ENCODE measurements around the gene LENG9. TPM values are rescaled to one million over a fixed set of nuclear protein-coding genes. Genes with fewer than 3 reads are reported as not detected.

LENG9 gene
- total RNA-seq, 2 experiments from 2014 or later, result 1.8 to 6.0 TPM

- H3K27ac ChIP-seq (ENCODE audit: low read depth, low read length, poor library complexity, severe bottlenecking), result no peak overlapping the region
- no peaks in the 10 kb centered on the region; the same call in 1 of the 2 replicates for H4K20me1 ChIP-seq (ENCODE audit: insufficient read depth, low read length)
- no peaks in the 10 kb centered on the region for H3K9me2 ChIP-seq (ENCODE audit: insufficient read depth, low read length)
- TF ChIP-seq CTCF (conservative IDR thresholded peaks at IDR 0.05; ENCODE audit: low read length) (no peak), EZH2phosphoT487 (IDR thresholded peaks at IDR 0.05; ENCODE audit: borderline replicate concordance, low read depth, low read length) (no peak)
- POLR2A ChIA-PET, result no interaction called here
- intact Hi-C loops (cut with micrococcal nuclease; ENCODE audit: unreplicated experiment), result no loop called here
- no peak overlapping the region for H3K4me2 ChIP-seq (ENCODE audit: low read length)
- no TSS peak for BruUV-seq (replicated peaks)
- H3K79me2 ChIP-seq (ENCODE audit: insufficient read depth, low read depth, low read length), result no peaks in the 10 kb centered on the region
- peaks cover 16% of the 10 kb centered on the region for H3K4me1 ChIP-seq (ENCODE audit: insufficient read depth, low read length, poor library complexity, severe bottlenecking)
- H3K36me3 ChIP-seq (ENCODE audit: insufficient read depth, low read length), result peaks cover 88% of the 10 kb centered on the region
- no peak overlapping the region for H2AFZ ChIP-seq (ENCODE audit: low read length)
- DNase-seq (ENCODE audit: low spot score), result no peak
- H3K4me3 ChIP-seq (ENCODE audit: low read depth, low read length, poor library complexity, severe bottlenecking), result no peak overlapping the region
- CTCF ChIA-PET (ENCODE audit: unreplicated experiment), result no interaction called here
- no peaks in the 10 kb centered on the region for H3K9me3 ChIP-seq (ENCODE audit: low read length)
Observed at GRCh38 chr19:54458648-54459281, 4.8 kb downstream of the LENG9 start.

DNA sequence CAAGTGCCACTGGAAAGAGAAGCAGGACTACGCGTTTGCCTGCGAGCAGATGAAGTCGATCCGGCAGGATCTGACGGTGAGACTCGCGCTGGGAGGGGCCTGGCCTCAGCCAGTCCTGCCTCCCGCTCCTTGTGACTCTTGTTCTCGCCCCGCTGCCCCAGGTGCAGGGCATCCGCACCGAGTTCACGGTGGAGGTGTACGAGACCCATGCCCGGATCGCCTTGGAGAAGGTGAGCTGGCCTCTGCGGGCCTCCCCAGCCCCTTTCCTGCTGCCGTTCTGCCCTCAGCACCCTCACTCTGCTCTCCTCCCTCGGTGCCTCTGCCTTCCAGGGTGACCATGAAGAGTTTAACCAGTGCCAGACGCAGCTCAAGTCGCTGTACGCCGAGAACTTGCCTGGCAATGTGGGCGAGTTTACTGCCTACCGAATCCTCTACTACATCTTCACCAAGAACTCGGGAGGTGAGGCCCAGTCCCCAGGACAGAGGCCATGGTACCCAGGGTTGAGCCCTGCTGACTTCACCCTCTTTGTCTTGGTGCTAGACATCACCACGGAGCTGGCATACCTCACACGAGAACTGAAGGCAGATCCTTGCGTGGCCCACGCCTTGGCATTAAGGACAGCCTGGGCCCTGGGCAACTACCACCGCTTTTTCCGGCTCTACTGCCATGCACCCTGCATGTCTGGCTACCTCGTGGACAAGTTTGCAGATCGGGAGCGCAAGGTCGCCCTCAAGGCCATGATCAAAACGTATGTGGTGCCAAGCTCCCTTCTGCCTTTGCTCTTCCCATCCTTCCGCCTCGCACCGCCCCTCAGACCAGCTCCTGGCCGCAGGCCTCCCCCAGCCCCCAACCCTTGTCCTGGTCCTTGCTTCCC, 5.6 kb downstream of the LENG9 start:
- no TSS peak for BruUV-seq (replicated peaks)
- H4K20me1 ChIP-seq (ENCODE audit: insufficient read depth, low read length), result no peaks in the 10 kb centered on the region; the same call in 1 of the 2 replicates
- intact Hi-C loops (cut with micrococcal nuclease; ENCODE audit: unreplicated experiment), result no loop called here
- no peaks in the 10 kb centered on the region for H3K79me2 ChIP-seq (ENCODE audit: insufficient read depth, low read depth, low read length)
- ChIA-PET CTCF (ENCODE audit: unreplicated experiment) (no interaction called here), POLR2A (no interaction called here)
- no peak for DNase-seq (ENCODE audit: low spot score)
- H2AFZ ChIP-seq (ENCODE audit: low read length), result no peak overlapping the region
- TF ChIP-seq EZH2phosphoT487 (IDR thresholded peaks at IDR 0.05; ENCODE audit: borderline replicate concordance, low read depth, low read length) (no peak), CTCF (conservative IDR thresholded peaks at IDR 0.05; ENCODE audit: low read length) (no peak)
- no peak overlapping the region for H3K27ac ChIP-seq (ENCODE audit: low read depth, low read length, poor library complexity, severe bottlenecking)
- H3K9me3 ChIP-seq (ENCODE audit: low read length), result no peaks in the 10 kb centered on the region
- H3K9me2 ChIP-seq (ENCODE audit: insufficient read depth, low read length), result no peaks in the 10 kb centered on the region
- H3K4me2 ChIP-seq (ENCODE audit: low read length), result no peak overlapping the region
- no peak overlapping the region for H3K4me3 ChIP-seq (ENCODE audit: low read depth, low read length, poor library complexity, severe bottlenecking)
- H3K36me3 ChIP-seq (ENCODE audit: insufficient read depth, low read length), result peaks cover 95% of the 10 kb centered on the region
- peaks cover 14% of the 10 kb centered on the region for H3K4me1 ChIP-seq (ENCODE audit: insufficient read depth, low read length, poor library complexity, severe bottlenecking)
